ENCODE measurements around the gene TRIM54. TPM values are rescaled to one million over a fixed set of nuclear protein-coding genes. Genes with fewer than 3 reads are reported as not detected.

TRIM54 gene
- total RNA-seq, 1 experiment from 2014 or later, result 2.0 TPM

GRCh38 chr2:27336173-27336572 lies 53.9 kb downstream of the TRIM54 start:
- ChIA-PET CTCF (no interaction called here), RAD21 (ENCODE audit: low non-redundant PET in 1 of 2, low total read pairs in 2 of 2, uncharacterized antibody in 2 of 2, unreplicated experiment in 2 of 2) (interaction anchor here in 1 of 2 experiments (0.6 kb wide), 1 partner anchor 89 kb away, joined by 3 read pairs; no protein-coding TSS in a partner anchor), POLR2A (no interaction called here)
- Histone ChIP-seq H2AFZ (ENCODE audit: low read depth, low read length, poor library complexity, severe bottlenecking) (no peak overlapping the region), H3K4me2 (ENCODE audit: low read length) (no peak overlapping the region), H3K9ac (ENCODE audit: low read length) (no peak overlapping the region), H3K27me3 (ENCODE audit: insufficient read depth, low read length) (no peaks in the 10 kb centered on the region), H3K4me3 (replicated peaks in 1 of 2; ENCODE audit: low read depth in 1 of 2, low read length in 2 of 2) (no peak overlapping the region), H3K36me3 (ENCODE audit: control insufficient read depth in 1 of 2, insufficient read depth in 2 of 2, low read length in 2 of 2) (peaks cover 33 to 47% of the 10 kb centered on the region in 2 experiments; a peak in 3 of 4 replicates), H3K27ac (ENCODE audit: low read depth, low read length) (no peak overlapping the region), H4K20me1 (ENCODE audit: insufficient read depth) (no peaks in the 10 kb centered on the region), H3K9me3 (ENCODE audit: control insufficient read depth in 1 of 2, insufficient read depth in 1 of 2, low read depth in 1 of 2, low read length in 2 of 2) (no peaks in the 10 kb centered on the region), H3K4me1 (ENCODE audit: control insufficient read depth in 1 of 2, insufficient read depth in 2 of 2, low read length in 2 of 2) (no peaks in the 10 kb centered on the region), H3K79me2 (ENCODE audit: insufficient read depth, low read length) (no peaks in the 10 kb centered on the region), H3K9me2 (ENCODE audit: insufficient read depth) (no peaks in the 10 kb centered on the region)
- BruUV-seq (replicated peaks), result no TSS peak
- TF ChIP-seq EGR1 (IDR thresholded peaks at IDR 0.05; ENCODE audit: low read depth) (no peak), FOSL1 (IDR thresholded peaks at IDR 0.05; ENCODE audit: low read depth) (no peak), SIN3A (IDR thresholded peaks at IDR 0.05; ENCODE audit: low read depth) (no peak), REST (IDR thresholded peaks at IDR 0.05; ENCODE audit: low read depth) (no peak), ZNF274 (IDR thresholded peaks at IDR 0.05; ENCODE audit: low read depth, low read length) (no peak), CTCF (IDR thresholded peaks at IDR 0.05 in 2 of 3, conservative IDR thresholded peaks at IDR 0.05 in 1 of 3; ENCODE audit: borderline replicate concordance in 1 of 3, insufficient read depth in 1 of 3, low read depth in 2 of 3, low read length in 2 of 3) (no peak), RAD21 (IDR thresholded peaks at IDR 0.05; ENCODE audit: low read depth) (no peak), SP1 (IDR thresholded peaks at IDR 0.05; ENCODE audit: low read depth) (no peak), EZH2phosphoT487 (IDR thresholded peaks at IDR 0.05; ENCODE audit: borderline replicate concordance) (no peak), ZFX (IDR thresholded peaks at IDR 0.05) (no peak), MAX (IDR thresholded peaks at IDR 0.05) (no peak), JUND (IDR thresholded peaks at IDR 0.05) (no peak)
- intact Hi-C loops (cut with micrococcal nuclease), result no loop called here
- DNase-seq (ENCODE audit: low read depth, low spot score) (no peak), ATAC-seq (no peak)

All from HCT116 (cell line).